ENCODE results near the gene MAU2.

MAU2 gene

DNA sequence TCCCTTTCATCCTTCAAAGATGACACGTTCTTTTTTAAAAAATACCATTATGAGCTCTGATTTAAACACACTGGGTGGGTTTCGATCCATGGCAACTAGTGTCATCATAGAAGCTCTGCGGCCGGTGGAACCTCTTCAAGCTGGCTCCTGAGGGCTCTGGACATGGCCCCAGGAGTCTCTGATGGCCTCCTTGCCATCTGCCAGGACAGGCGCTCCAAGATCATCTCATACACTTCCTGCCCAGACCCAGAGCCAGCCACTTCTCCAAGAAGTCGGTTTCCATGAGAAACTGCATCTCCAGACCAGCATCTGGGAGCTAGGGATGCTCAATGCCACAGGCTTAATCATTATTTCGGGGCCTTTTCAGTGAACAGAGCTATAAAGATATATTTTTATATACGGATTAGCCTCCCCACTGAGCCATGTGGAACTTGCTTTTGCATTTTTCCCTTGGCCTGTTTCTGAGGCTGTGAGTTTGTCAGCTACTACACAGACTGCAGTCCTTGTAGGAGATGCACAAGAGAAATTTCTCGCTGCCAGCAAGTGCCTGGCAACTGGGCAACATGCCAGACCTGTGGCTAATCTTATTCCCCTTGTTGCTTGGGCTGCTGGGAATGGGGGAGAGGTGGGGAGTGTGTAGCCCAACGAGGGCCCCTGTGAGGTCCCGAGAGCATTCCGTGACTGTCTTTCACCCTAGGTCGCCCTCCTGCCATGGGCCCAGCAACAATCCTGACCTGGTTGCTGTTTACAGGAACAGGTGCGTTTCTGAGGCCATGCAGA, 16.3 kb upstream of the MAU2 start:
- Histone ChIP-seq H3K27me3 (no peaks in the 10 kb centered on the region), H3K36me3 (peaks cover 47% of the 10 kb centered on the region), H3K9me3 (no peaks in the 10 kb centered on the region), H3K4me3 (ENCODE audit: low read depth, low read length) (no peak overlapping the region), H3K4me1 (peaks cover 10% of the 10 kb centered on the region)
- peak; percentile 78 for DNase-seq
- TF ChIP-seq CTCF (IDR thresholded peaks at IDR 0.05; ENCODE audit: low read depth, low read length), result no peak

DNA sequence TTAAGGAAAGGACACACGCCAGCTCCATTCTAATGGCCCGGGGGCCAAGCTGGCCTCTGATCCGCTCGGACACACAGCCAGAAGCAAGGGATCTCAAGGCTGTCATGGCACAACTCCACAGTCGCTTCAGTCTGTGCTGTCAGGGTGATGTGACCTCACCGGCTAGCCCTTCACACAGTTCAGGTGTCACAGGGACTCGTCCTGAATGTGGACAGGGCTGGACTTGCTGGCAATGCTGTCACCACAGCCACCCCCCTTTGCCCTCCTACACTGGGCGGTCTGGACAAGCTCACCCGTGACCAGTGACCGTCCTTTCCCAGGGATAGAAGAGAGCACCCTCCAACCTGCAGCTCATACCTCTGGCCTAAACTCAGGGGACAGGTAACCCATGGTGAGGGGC, 15.6 kb upstream of the MAU2 start:
- H3K4me3 ChIP-seq (ENCODE audit: low read depth, low read length), result no peak overlapping the region
- peaks cover 10% of the 10 kb centered on the region for H3K4me1 ChIP-seq
- H3K27me3 ChIP-seq, result no peaks in the 10 kb centered on the region
- no peaks in the 10 kb centered on the region for H3K9me3 ChIP-seq
- H3K36me3 ChIP-seq, result peaks cover 54% of the 10 kb centered on the region
- DNase-seq, result no peak
- no peak for TF ChIP-seq CTCF (IDR thresholded peaks at IDR 0.05; ENCODE audit: low read depth, low read length)

DNA sequence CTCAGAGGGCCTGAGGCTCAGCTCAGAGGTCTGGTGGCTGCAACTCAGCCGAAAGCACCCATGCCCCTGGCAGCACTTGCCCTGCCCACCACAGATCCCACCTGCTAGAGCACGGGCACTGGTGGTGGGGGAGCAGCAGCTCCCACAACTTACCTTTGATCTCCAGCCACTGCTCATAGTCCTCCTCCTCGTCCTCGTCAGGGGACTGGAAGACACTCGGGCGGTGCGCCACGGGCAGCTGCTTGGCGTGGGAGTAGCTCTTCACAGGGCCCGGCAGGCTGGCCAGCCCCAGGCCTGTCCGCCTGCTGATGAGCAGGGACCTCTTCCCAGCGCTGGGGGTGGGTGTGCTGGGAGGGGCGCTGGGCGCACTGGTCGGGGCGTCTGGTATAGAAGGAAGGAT, 14.9 kb upstream of the MAU2 start:
- no peak for DNase-seq
- no peaks in the 10 kb centered on the region for H3K27me3 ChIP-seq
- H3K36me3 ChIP-seq, result peaks cover 56% of the 10 kb centered on the region
- no peaks in the 10 kb centered on the region for H3K9me3 ChIP-seq
- TF ChIP-seq CTCF (IDR thresholded peaks at IDR 0.05; ENCODE audit: low read depth, low read length), result no peak
- H3K4me3 ChIP-seq (ENCODE audit: low read depth, low read length), result no peak overlapping the region
- peaks cover 10% of the 10 kb centered on the region for H3K4me1 ChIP-seq

- Histone ChIP-seq H3K27me3 (no peaks in the 10 kb centered on the region), H3K36me3 (peaks cover 51% of the 10 kb centered on the region), H3K9me3 (no peaks in the 10 kb centered on the region), H3K4me1 (peaks cover 10% of the 10 kb centered on the region), H3K4me3 (ENCODE audit: low read depth, low read length) (no peak overlapping the region)
- DNase-seq, result no peak
- no peak for TF ChIP-seq CTCF (IDR thresholded peaks at IDR 0.05; ENCODE audit: low read depth, low read length)
Measured at GRCh38 chr19:19306191-19306590, 14.4 kb upstream of the MAU2 start.

- Histone ChIP-seq H3K9me3 (no peaks in the 10 kb centered on the region), H3K4me3 (ENCODE audit: low read depth, low read length) (no peak overlapping the region), H3K4me1 (peaks cover 10% of the 10 kb centered on the region), H3K27me3 (no peaks in the 10 kb centered on the region), H3K36me3 (peaks cover 45% of the 10 kb centered on the region)
- no peak for TF ChIP-seq CTCF (IDR thresholded peaks at IDR 0.05; ENCODE audit: low read depth, low read length)
- no peak for DNase-seq
Measured at GRCh38 chr19:19308373-19308772, 12.3 kb upstream of the MAU2 start.

GRCh38 chr19:19315444-19315843, 5.2 kb upstream of the MAU2 start:
- DNase-seq, result no peak
- no peak; the same call in 1 of the 2 replicates for TF ChIP-seq CTCF (IDR thresholded peaks at IDR 0.05; ENCODE audit: low read depth, low read length)

More at GRCh38 chr19:19315444-19315843, 5.2 kb upstream of the MAU2 start:
- Histone ChIP-seq H3K4me1 (no peaks in the 10 kb centered on the region), H3K36me3 (peaks cover 35% of the 10 kb centered on the region), H3K4me3 (ENCODE audit: low read depth, low read length) (no peak overlapping the region), H3K27me3 (no peaks in the 10 kb centered on the region), H3K9me3 (no peaks in the 10 kb centered on the region)
